ENCODE measurements around the gene OR1S1.

DNA sequence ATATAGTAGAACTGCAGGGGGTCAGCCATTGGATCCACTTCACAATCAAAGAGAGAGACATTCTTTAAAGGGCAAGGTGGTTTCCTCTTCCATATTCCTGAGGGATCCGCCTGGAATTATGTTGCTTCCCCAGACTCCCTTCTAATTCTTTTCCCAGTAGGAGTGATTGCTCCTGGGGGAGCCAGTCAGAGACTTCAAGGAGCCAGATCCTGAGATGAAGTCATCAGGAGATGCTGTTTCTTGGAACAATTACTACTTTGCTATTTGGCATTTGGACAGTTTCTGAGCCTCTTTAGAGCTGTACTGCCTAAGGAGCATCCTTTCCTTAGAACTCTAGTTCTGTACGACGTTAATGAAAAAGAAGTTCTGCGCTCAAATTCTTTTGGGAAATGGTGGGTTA lies 25.6 kb upstream of the OR1S1 start:
- TF ChIP-seq, protein P1, sequence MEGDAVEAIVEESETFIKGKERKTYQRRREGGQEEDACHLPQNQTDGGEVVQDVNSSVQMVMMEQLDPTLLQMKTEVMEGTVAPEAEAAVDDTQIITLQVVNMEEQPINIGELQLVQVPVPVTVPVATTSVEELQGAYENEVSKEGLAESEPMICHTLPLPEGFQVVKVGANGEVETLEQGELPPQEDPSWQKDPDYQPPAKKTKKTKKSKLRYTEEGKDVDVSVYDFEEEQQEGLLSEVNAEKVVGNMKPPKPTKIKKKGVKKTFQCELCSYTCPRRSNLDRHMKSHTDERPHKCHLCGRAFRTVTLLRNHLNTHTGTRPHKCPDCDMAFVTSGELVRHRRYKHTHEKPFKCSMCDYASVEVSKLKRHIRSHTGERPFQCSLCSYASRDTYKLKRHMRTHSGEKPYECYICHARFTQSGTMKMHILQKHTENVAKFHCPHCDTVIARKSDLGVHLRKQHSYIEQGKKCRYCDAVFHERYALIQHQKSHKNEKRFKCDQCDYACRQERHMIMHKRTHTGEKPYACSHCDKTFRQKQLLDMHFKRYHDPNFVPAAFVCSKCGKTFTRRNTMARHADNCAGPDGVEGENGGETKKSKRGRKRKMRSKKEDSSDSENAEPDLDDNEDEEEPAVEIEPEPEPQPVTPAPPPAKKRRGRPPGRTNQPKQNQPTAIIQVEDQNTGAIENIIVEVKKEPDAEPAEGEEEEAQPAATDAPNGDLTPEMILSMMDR (IDR thresholded peaks at IDR 0.05): no peak
- TF ChIP-seq, protein P2, sequence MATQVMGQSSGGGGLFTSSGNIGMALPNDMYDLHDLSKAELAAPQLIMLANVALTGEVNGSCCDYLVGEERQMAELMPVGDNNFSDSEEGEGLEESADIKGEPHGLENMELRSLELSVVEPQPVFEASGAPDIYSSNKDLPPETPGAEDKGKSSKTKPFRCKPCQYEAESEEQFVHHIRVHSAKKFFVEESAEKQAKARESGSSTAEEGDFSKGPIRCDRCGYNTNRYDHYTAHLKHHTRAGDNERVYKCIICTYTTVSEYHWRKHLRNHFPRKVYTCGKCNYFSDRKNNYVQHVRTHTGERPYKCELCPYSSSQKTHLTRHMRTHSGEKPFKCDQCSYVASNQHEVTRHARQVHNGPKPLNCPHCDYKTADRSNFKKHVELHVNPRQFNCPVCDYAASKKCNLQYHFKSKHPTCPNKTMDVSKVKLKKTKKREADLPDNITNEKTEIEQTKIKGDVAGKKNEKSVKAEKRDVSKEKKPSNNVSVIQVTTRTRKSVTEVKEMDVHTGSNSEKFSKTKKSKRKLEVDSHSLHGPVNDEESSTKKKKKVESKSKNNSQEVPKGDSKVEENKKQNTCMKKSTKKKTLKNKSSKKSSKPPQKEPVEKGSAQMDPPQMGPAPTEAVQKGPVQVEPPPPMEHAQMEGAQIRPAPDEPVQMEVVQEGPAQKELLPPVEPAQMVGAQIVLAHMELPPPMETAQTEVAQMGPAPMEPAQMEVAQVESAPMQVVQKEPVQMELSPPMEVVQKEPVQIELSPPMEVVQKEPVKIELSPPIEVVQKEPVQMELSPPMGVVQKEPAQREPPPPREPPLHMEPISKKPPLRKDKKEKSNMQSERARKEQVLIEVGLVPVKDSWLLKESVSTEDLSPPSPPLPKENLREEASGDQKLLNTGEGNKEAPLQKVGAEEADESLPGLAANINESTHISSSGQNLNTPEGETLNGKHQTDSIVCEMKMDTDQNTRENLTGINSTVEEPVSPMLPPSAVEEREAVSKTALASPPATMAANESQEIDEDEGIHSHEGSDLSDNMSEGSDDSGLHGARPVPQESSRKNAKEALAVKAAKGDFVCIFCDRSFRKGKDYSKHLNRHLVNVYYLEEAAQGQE (IDR thresholded peaks at IDR 0.05; ENCODE audit: insufficient read depth in 1 of 2, low read depth in 2 of 2, low read length in 1 of 2): no peak
- no peak for TF ChIP-seq POLR2AphosphoS5 (IDR thresholded peaks at IDR 0.05; ENCODE audit: low read depth, low read length)
- TF ChIP-seq SIN3A (IDR thresholded peaks at IDR 0.05; ENCODE audit: borderline replicate concordance, insufficient read depth, low read depth, low read length): no peak
- TF ChIP-seq TCF7L2 (IDR thresholded peaks at IDR 0.05; ENCODE audit: low read depth, low read length): no peak
